H9 (cell line): ENCODE measurements around the gene LRFN2. TPM values are rescaled to one million over a fixed set of nuclear protein-coding genes. Genes with fewer than 3 reads are reported as not detected.

Experiments used
- DNase-seq: peaks from one replicate; pipeline ENCODE4 v3.0.0-alpha.2; 2017
- H2AFZ ChIP-seq: one replicate; pipeline ENCODE4 v1.6.1; 2013; ENCODE audit warnings: mild to moderate bottlenecking, low read length, control low read depth, moderate library complexity
- H2AK5ac ChIP-seq: 2 replicates; pipeline ENCODE4 v1.6.1; 2013; ENCODE audit warnings: low read length, control low read depth, mixed read lengths; ENCODE audit not compliant: insufficient read length
- H2BK120ac ChIP-seq: one replicate; pipeline ENCODE4 v1.6.1; 2013; ENCODE audit warnings: low read depth, mild to moderate bottlenecking, low read length, control low read depth, inconsistent platforms; ENCODE audit not compliant: poor library complexity, severe bottlenecking
- H2BK12ac ChIP-seq: 2 replicates; pipeline ENCODE4 v1.6.1; 2013; ENCODE audit warnings: low read length, control low read depth, mixed read lengths, low read depth; ENCODE audit not compliant: insufficient read length
- H2BK15ac ChIP-seq: 2 replicates; pipeline ENCODE4 v1.6.1; 2013; ENCODE audit warnings: low read depth, low read length, control low read depth
- H2BK20ac ChIP-seq: one replicate; pipeline ENCODE4 v1.6.1; 2013; ENCODE audit warnings: low read depth, mild to moderate bottlenecking, low read length, control low read depth, inconsistent platforms; ENCODE audit not compliant: poor library complexity, severe bottlenecking
- H2BK5ac ChIP-seq: 2 replicates; pipeline ENCODE4 v1.6.1; 2013; ENCODE audit warnings: low read length, control low read depth, mixed read lengths; ENCODE audit not compliant: insufficient read length
- H3K14ac ChIP-seq: 2 replicates; pipeline ENCODE4 v1.6.1; 2013; ENCODE audit warnings: low read length, control low read depth; ENCODE audit not compliant: insufficient read depth
- H3K18ac ChIP-seq: 2 replicates; pipeline ENCODE4 v1.6.1; 2013; ENCODE audit warnings: low read depth, mild to moderate bottlenecking, mixed read lengths, low read length, control low read depth; ENCODE audit not compliant: insufficient read length
- H3K23ac ChIP-seq: 2 replicates; pipeline ENCODE4 v1.6.1; 2013; ENCODE audit warnings: low read length, control low read depth, mixed read lengths, low read depth; ENCODE audit not compliant: insufficient read length
- H3K23me2 ChIP-seq: 2 replicates; pipeline ENCODE4 v1.6.1; 2013; ENCODE audit warnings: low read depth, mild to moderate bottlenecking, mixed read lengths, low read length, control low read depth; ENCODE audit not compliant: insufficient read length, poor library complexity, severe bottlenecking
- H3K27ac ChIP-seq: 2 replicates; pipeline ENCODE4 v1.5.1; 2013; ENCODE audit warnings: low read length, control low read depth, mixed read lengths, low read depth; ENCODE audit not compliant: insufficient read length
- H3K27me3 ChIP-seq: 2 replicates; pipeline ENCODE4 v1.6.1; 2013; ENCODE audit warnings: low read length, control low read depth, inconsistent platforms; ENCODE audit not compliant: insufficient read depth
- H3K4ac ChIP-seq: 2 replicates; pipeline ENCODE4 v1.6.1; 2013; ENCODE audit warnings: low read depth, mild to moderate bottlenecking, control low read depth, inconsistent platforms, low read length, moderate library complexity
- H3K4me1 ChIP-seq: 2 replicates; pipeline ENCODE4 v1.6.1; 2013; ENCODE audit warnings: low read length, control low read depth, inconsistent platforms; ENCODE audit not compliant: insufficient read depth
- H3K4me2 ChIP-seq: 2 replicates; pipeline ENCODE4 v1.6.1; 2013; ENCODE audit warnings: low read length, control low read depth, mixed read lengths; ENCODE audit not compliant: insufficient read length, insufficient read depth
- H3K56ac ChIP-seq: 2 replicates; pipeline ENCODE4 v1.6.1; 2013; ENCODE audit warnings: low read depth, mild to moderate bottlenecking, mixed read lengths, low read length, control low read depth; ENCODE audit not compliant: insufficient read length
- H3K79me1 ChIP-seq: 2 replicates; pipeline ENCODE4 v1.6.1; 2013; ENCODE audit warnings: low read depth, mild to moderate bottlenecking, moderate library complexity, low read length, control low read depth, inconsistent platforms; ENCODE audit not compliant: insufficient read depth, poor library complexity, severe bottlenecking
- H3K79me2 ChIP-seq: 2 replicates; pipeline ENCODE4 v1.6.1; 2013; ENCODE audit warnings: low read length, control low read depth, inconsistent platforms; ENCODE audit not compliant: insufficient read depth
- H3K9ac ChIP-seq: 2 replicates; pipeline ENCODE4 v1.6.1; 2013; ENCODE audit warnings: low read length, control low read depth, mixed read lengths; ENCODE audit not compliant: insufficient read length; ENCODE audit errors: extremely low read depth
- H3K9me3 ChIP-seq: one replicate; pipeline ENCODE4 v1.6.1; 2013; ENCODE audit warnings: low read depth, low read length, inconsistent platforms; ENCODE audit not compliant: control insufficient read depth
- H3T11ph ChIP-seq: one replicate; pipeline ENCODE4 v1.6.1; 2013; ENCODE audit warnings: mild to moderate bottlenecking, low read length, control low read depth, inconsistent platforms
- H4K20me1 ChIP-seq: one replicate; pipeline ENCODE4 v1.6.1; 2013; ENCODE audit not compliant: control insufficient read depth, insufficient read length, insufficient read depth
- H4K5ac ChIP-seq: 2 replicates; pipeline ENCODE4 v1.6.1; 2013; ENCODE audit warnings: low read depth, mild to moderate bottlenecking, mixed read lengths, low read length, control low read depth; ENCODE audit not compliant: insufficient read length
- H4K8ac ChIP-seq: replicated peaks from 2 replicates; pipeline ENCODE4 v1.6.1; 2013; ENCODE audit warnings: low read length, control low read depth, mixed read lengths, low read depth; ENCODE audit not compliant: insufficient read length
- H4K91ac ChIP-seq: 2 replicates; pipeline ENCODE4 v1.6.1; 2013; ENCODE audit warnings: low read depth, mild to moderate bottlenecking, moderate library complexity, mixed read lengths, low read length, control low read depth; ENCODE audit not compliant: insufficient read length
- H3K27ac Mint-ChIP-seq, 3 experiments: 2 replicates in 2 of 3; 3 replicates in 1 of 3; pipeline ENCODE4 v1.8.0; 2020 to 2021; ENCODE audit warnings: mixed read lengths in 3 of 3, mild to moderate bottlenecking in 1 of 3, moderate library complexity in 1 of 3
- H3K27me3 Mint-ChIP-seq: 2 replicates; pipeline ENCODE4 v1.8.0; 2021; ENCODE audit warnings: low read depth, mild to moderate bottlenecking, moderate library complexity, mixed read lengths
- H3K36me3 Mint-ChIP-seq, 3 experiments: 2 replicates in 2 of 3; 3 replicates in 1 of 3; pipeline ENCODE4 v1.8.0; 2020 to 2021; ENCODE audit warnings: low read depth in 3 of 3, mixed read lengths in 3 of 3; ENCODE audit not compliant: insufficient read depth in 1 of 3
- H3K4me1 Mint-ChIP-seq, 2 experiments: 2 replicates each; pipeline ENCODE4 v1.8.0; 2020; ENCODE audit warnings: mixed read lengths in 2 of 2
- H3K4me3 Mint-ChIP-seq, 2 experiments: 2 replicates in 1 of 2; 3 replicates in 1 of 2; pipeline ENCODE4 v1.8.0; 2020 to 2021; ENCODE audit warnings: mild to moderate bottlenecking in 2 of 2, mixed read lengths in 2 of 2, moderate library complexity in 1 of 2
- H3K9me3 Mint-ChIP-seq, 2 experiments: 2 replicates in 1 of 2; 3 replicates in 1 of 2; pipeline ENCODE4 v1.8.0; 2020; ENCODE audit warnings: mild to moderate bottlenecking in 2 of 2, mixed read lengths in 2 of 2, moderate library complexity in 1 of 2
- WGBS: extraction: QIAGEN DNeasy Blood & Tissue Kit; methylation state at CpG from one replicate; pipeline ENCODE4 v1.1.7; 2013; ENCODE audit warnings: missing lambda C conversion rate, low lambda C conversion rate, mixed read lengths; ENCODE audit not compliant: insufficient read length; ENCODE audit errors: extremely low coverage; 5-methylcytosine and 5-hydroxymethylcytosine counted together
- total RNA-seq: library from RNA; stranded (reverse); gene quantifications from 2 replicates; pipeline ENCODE4 v1.2.1, GENCODE V29; 2021
- TF ChIP-seq, protein P1 (sequence below): fragments of 200-600 bp; sonication (generic); conservative IDR thresholded peaks from 3 replicates; pipeline ENCODE4 v1.8.0; 2021; ENCODE audit warnings: antibody characterized with exemption, mild to moderate bottlenecking

Gene LRFN2
- total RNA-seq, 1 experiment from 2014 or later, result 0.11 TPM

DNA sequence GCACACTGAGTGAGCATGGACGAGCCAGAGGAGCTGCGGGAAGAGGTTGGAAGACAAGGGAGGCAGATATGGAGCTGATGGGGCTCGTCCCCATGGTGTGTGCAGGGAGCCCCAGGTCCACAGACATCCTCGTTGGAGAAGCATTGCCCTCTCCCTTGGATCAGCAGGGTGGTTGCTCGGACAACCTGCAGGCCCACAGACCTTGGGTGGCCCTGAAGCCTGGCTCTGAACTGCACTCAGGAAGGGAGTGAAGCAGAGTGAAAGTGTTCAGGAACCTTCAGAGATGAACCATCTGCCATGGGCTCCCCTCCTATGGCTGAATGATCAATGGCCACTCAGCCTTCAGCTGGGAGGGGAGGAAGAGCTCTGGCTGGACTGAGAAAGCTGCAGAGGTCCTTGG, 43.3 kb upstream of the LRFN2 start:
- H3K4me2 ChIP-seq, result no peak overlapping the region
- no peaks in the 10 kb centered on the region for H3K4me1 ChIP-seq
- no peak overlapping the region for H3K56ac ChIP-seq
- H2AK5ac ChIP-seq, result no peak overlapping the region
- no CpG with 5 or more reads among the region's 5 CpGs for WGBS
- no peaks in the 10 kb centered on the region for H3K23me2 ChIP-seq
- H2BK15ac ChIP-seq, result no peak overlapping the region
- H3K79me1 ChIP-seq, result no peaks in the 10 kb centered on the region
- H3K23ac ChIP-seq, result no peak overlapping the region
- no peaks in the 10 kb centered on the region for H3K79me2 ChIP-seq
- no peaks in the 10 kb centered on the region for H3K9me3 ChIP-seq
- Mint-ChIP-seq H3K36me3 (peaks cover 0 to 10% (median 2%) of the 10 kb centered on the region in 3 experiments; a peak in 3 of 7 replicates), H3K9me3 (peaks cover 7 to 10% of the 10 kb centered on the region in 2 experiments; a peak in 4 of 5 replicates), H3K4me1 (peaks cover 0 to 10% of the 10 kb centered on the region in 2 experiments; a peak in 1 of 4 replicates), H3K27ac (no peak overlapping the region), H3K27me3 (peaks cover 2% of the 10 kb centered on the region; the same call in 1 of the 2 replicates), H3K4me3 (no peak overlapping the region)
- TF ChIP-seq, protein P1, sequence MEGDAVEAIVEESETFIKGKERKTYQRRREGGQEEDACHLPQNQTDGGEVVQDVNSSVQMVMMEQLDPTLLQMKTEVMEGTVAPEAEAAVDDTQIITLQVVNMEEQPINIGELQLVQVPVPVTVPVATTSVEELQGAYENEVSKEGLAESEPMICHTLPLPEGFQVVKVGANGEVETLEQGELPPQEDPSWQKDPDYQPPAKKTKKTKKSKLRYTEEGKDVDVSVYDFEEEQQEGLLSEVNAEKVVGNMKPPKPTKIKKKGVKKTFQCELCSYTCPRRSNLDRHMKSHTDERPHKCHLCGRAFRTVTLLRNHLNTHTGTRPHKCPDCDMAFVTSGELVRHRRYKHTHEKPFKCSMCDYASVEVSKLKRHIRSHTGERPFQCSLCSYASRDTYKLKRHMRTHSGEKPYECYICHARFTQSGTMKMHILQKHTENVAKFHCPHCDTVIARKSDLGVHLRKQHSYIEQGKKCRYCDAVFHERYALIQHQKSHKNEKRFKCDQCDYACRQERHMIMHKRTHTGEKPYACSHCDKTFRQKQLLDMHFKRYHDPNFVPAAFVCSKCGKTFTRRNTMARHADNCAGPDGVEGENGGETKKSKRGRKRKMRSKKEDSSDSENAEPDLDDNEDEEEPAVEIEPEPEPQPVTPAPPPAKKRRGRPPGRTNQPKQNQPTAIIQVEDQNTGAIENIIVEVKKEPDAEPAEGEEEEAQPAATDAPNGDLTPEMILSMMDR, result no peak
- no peak overlapping the region for H3K27ac ChIP-seq
- H3K9ac ChIP-seq, result no peak overlapping the region
- no peak for DNase-seq
- H4K8ac ChIP-seq, result no peak overlapping the region
- no peak overlapping the region for H2BK120ac ChIP-seq
- no peak overlapping the region for H3K4ac ChIP-seq
- H4K20me1 ChIP-seq, result no peaks in the 10 kb centered on the region
- H3T11ph ChIP-seq, result no peak overlapping the region
- H4K91ac ChIP-seq, result no peak overlapping the region
- H3K27me3 ChIP-seq, result no peaks in the 10 kb centered on the region
- H3K14ac ChIP-seq, result no peak overlapping the region
- no peak overlapping the region for H2BK12ac ChIP-seq
- no peak overlapping the region for H2AFZ ChIP-seq
- no peak overlapping the region for H2BK20ac ChIP-seq
- H3K18ac ChIP-seq, result no peak overlapping the region
- H4K5ac ChIP-seq, result no peak overlapping the region
- H2BK5ac ChIP-seq, result no peak overlapping the region
